NCI-H2196 treated with DMSO at 0.1 percent for 48 hours (cell line): ENCODE measurements around the gene KIAA0825.

Experiments used
- DNase-seq: peaks from one replicate; lab custom pipeline; 2025; ENCODE audit not compliant: unreplicated experiment; lab: John Stamatoyannopoulos, UW

The KIAA0825 gene

DNA sequence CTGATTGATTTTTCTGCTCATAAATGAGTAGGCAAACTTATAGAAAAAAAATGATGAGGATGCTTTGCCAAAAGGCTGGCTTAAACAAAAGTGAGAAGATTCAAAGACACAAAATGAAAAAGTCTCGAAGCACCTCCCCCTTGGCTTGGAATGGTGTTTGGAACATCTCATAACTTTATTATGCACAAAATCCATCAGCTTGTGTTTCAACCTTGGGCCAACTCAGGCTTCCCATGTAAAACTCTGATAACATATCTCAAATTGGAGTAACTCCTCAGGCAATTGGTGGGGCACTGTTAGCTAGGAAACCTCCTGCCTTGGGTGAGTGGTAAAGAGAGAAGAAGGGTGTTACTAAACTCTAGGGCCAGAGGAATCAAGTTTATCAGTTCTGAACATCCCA lies 176.3 kb downstream of the KIAA0825 start:
- no peak for DNase-seq

DNA sequence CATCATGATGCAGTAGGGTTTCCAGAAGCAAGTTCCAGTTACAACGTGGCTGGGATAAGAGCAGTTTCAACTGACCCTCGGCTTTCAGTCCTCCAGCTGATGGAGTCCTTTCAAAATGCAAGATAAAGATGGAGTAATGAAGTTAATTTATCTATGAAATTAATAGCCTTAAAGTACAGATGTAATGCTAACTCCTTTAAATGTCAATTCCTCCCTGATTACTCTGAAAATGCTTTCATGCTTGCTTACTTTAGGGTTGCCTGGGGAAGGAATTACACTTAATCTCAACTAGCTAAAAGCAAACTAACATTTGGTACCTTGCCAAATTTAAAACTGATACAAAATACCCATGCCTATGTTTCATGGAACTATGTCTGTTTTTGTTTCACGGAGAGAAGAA lies 178.4 kb downstream of the KIAA0825 start:
- DNase-seq: no peak

DNA sequence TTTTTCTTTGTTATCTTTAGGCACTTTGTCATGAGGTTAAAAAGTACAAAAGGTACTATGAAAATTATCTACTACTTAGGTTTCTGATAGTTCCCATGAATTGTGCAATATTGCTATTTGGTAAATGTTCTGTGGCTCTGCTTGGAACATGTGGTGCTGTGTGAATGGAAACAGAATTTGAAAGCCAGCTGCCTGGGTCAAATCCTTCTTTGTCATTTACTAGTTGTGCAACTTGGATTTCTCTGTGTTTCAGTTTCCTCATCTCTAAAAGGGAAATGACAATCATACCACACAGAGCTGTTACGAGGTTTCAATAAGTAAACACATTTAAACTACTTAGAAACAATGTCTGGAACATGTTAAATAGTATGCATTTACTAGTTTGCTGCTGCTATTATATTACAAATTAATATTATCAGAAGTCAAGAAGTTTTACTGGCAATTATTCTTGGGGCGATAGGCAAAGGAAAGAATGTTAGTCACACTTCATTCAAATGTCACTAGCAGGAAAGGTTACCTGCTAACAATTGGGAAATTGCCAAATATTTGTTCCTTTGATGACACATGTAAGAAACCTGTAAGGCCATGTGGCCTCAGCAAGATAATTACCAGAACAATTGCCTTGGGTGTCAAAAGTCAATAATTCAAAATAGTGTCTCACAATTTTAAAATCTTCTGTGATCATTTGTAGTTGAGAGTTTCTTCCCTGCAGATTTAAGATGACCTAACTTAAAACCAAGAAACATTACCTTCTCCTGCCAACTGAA lies 184.8 kb downstream of the KIAA0825 start:
- DNase-seq: peak; percentile 2

DNA sequence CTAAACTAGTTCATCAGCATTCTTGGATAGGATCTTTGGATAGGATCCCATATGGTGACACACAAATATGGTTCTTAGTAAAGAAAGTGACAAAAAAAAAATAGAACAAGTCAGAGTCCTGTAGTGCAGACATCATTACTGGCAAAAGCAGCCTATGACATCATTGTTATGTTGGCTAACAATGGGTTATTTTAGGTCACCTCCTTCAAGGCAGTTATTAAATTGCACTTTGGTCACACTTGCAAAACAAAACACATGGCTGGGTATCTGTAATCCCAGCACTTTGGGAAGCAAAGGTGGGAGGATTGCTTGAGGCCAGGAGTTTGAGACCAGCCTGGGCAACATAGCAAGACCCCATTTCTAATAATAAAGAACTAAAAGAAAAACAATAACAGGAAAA lies 185.9 kb downstream of the KIAA0825 start:
- DNase-seq: no peak

- DNase-seq: no peak
Observed at GRCh38 chr5:94431696-94432095, 186.7 kb downstream of the KIAA0825 start.

DNA sequence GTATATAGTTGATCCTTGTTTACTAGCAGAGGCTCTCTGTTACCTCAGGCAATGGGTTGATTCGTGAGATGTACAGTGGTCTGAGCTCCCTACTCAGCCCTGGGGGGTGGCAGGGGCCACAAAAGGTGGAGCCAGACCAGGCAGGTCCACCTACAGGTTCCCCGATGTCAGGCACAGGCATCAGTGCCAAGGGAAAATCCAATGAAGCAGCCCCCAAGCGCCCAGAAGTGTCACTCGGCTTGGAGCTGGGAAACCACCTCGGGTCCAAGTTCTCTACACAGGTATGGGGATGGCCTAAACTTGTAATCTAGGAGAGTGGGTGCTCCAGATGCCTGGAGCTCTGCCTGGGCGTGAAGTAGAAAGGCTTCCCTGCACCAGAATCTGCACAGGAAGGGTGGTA lies 188.8 kb downstream of the KIAA0825 start:
- DNase-seq: no peak

DNA sequence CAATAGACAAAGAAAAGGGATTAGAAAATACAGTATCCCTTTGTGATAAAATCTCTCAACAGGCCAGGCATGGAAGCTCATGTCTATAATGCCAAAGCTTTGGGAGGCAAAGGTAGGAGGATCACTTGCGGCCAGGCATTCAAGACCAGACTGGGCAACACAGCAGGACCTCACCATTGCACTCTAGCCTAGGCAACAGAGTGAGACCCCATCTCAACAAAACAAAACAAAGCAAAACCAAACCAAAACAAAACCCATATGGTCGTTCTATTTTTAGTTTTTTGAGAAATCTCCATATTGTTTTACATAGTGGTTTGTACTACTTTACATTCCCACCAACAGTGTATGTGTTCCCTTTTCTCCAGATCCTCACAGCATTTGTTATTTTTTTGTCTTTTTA lies 193.0 kb downstream of the KIAA0825 start:
- DNase-seq: no peak

GRCh38 chr5:94423411-94423810 lies 195.0 kb downstream of the KIAA0825 start:
- no peak for DNase-seq

GRCh38 chr5:94422812-94423211 lies 195.6 kb downstream of the KIAA0825 start:
- no peak for DNase-seq

- DNase-seq: no peak
Observed at GRCh38 chr5:94420885-94421284, 197.5 kb downstream of the KIAA0825 start.

- no peak for DNase-seq
Observed at GRCh38 chr5:94415798-94416197, 202.6 kb downstream of the KIAA0825 start.

DNA sequence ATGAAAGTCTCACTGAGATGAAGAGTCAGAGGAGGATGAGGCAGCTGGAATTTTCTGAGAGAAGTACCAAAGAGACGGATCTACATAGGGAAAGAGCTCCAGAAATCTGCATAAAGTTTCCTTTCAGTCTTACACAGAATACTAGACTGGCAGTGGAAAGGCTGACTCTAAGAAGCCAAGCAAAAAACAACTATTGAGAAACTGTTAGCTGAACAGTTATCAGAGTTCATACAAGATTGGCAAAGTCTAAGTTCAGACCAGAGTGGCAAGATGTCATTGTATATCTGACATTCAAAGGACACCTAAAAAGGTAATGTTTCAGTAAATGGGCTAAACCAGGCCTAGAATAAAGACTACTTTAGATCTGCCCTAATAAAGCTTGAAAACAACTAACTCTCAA lies 209.0 kb downstream of the KIAA0825 start:
- no peak for DNase-seq

DNA sequence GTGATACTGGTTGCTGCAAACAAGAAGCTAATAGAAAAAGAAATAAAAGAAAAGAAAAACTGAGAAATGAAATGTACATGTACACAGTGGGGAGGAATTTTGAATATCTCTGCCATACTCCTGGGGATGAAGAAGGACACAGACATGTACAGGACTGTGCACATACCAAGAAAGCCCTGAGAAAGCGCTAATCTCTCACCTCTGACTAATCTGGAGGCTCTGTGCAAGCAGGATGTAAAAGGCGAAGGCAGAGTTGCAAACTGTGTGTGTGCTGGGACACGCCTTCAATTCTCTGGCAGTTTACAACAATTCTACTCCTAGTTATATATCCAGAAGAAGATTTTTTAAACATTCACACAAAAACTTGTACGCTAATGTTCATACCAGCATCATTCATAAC lies 211.4 kb downstream of the KIAA0825 start:
- DNase-seq: no peak

DNA sequence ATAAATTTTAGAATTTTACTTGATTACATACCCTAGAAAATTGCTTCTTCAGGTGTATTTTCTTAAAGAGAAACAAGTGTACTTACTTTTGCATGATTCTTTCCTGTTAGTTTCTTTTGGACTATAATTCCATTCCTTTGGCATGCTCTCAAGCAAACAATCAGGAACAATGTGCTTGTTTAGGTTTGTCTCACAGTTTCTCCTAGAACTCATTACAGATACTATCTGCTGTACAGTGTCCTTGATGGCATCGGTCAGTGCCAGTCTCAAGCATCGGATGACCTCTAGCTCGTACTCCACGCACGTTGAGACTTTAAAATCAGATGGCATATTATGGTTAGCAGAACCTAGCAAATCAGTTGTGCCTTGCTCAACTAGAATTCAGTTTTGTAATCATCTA lies 214.9 kb downstream of the KIAA0825 start:
- no peak for DNase-seq

GRCh38 chr5:94402096-94402495 lies 216.3 kb downstream of the KIAA0825 start:
- no peak for DNase-seq

- no peak for DNase-seq
Observed at GRCh38 chr5:94397508-94397907, 220.9 kb downstream of the KIAA0825 start.

GRCh38 chr5:94396687-94397086 lies 221.7 kb downstream of the KIAA0825 start:
- no peak for DNase-seq

DNA sequence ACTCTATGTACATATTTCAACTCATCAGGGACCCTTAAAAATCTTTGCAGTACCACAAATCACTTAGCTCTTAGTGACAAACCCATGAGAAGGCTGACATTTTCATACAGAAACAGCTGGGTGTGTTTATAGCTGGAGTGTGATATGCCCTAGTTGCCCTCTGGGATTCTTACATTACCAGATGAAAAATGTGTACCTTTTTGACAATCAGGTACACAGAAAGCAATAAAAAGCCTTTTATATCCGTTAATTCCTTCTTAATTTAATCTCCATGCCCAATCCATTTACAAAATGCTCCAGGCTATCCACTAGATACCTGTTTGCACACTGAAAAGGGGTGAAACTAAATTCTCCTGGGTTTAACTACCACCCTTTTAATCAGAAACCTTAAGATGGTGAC lies 222.9 kb downstream of the KIAA0825 start:
- no peak for DNase-seq

DNA sequence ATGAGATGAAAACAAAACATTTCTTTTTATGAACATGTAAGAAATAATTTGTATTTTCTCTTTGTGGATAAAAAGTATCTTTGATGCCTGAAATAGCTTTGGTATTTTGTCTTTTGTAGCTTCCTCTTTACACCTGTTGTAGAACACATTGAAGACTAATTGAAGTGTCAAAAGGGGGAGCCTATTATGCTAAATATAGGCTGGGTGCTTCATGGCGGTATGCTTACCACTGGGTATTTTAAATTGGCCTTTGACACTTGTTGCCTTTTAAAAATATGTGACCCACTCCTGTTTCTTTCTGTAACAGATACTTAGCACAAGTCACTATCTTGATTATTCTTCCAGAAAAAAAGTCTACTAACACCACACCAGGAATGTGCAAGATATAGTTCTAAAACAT lies 226.4 kb downstream of the KIAA0825 start:
- DNase-seq: no peak

DNA sequence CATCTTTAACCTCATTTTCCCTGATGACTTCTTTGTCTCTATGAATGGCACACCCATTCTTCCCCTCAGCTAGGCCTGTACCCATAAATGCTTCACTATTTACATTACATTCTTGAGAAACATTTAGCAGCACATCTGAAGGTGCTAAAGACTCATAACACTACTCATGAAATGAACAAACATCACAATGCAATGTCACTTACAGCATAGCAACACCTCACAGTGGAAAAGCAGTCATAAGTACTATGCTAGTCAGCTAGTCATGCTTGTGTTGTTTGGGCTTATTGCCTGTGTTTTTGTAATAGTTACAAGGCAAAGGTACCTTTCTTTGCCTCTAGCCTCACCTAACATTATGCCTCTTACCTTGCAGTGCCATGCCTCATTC lies 228.9 kb downstream of the KIAA0825 start:
- no peak for DNase-seq

GRCh38 chr5:94388773-94389514 lies 229.5 kb downstream of the KIAA0825 start:
- DNase-seq: no peak

DNA sequence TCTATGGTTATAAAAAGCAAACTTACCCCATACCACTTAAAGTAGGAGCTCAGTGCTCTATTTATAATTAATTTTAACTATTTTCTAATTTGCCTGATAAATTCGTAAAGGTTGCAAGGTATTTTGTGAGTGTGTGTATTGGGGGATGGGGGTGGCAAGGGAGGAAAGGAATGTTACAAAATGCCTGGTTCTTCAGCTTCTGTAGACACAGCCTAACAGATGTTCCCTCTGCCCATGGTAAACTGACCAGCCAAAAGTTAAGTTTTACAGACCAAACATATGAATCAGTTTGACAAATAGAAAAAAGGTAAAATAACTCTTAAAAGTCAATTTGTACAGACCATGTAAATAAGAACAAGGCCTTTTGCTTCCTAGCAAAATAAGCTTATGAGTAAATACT lies 232.6 kb downstream of the KIAA0825 start:
- no peak for DNase-seq

- DNase-seq: no peak
Observed at GRCh38 chr5:94378062-94378461, 240.3 kb downstream of the KIAA0825 start.
